Hindlimb muscle (tissue), 1 donor: ENCODE results near the gene HELB. TPM values are rescaled to one million over a fixed set of nuclear protein-coding genes. Genes with fewer than 3 reads are reported as not detected.

Source experiments
- DNase-seq: peaks from one replicate; pipeline ENCODE4 v3.0.0-alpha.2; 2013
- polyA plus RNA-seq: library from polyadenylated mRNA; unstranded; fragments of 120-200 nt; gene quantifications from one replicate; pipeline ENCODE4 v1.2.1, GENCODE V29; 2013; ENCODE audit not compliant: insufficient read length

Gene HELB
- polyA plus RNA-seq, 1 donor = 3.0 TPM

DNA sequence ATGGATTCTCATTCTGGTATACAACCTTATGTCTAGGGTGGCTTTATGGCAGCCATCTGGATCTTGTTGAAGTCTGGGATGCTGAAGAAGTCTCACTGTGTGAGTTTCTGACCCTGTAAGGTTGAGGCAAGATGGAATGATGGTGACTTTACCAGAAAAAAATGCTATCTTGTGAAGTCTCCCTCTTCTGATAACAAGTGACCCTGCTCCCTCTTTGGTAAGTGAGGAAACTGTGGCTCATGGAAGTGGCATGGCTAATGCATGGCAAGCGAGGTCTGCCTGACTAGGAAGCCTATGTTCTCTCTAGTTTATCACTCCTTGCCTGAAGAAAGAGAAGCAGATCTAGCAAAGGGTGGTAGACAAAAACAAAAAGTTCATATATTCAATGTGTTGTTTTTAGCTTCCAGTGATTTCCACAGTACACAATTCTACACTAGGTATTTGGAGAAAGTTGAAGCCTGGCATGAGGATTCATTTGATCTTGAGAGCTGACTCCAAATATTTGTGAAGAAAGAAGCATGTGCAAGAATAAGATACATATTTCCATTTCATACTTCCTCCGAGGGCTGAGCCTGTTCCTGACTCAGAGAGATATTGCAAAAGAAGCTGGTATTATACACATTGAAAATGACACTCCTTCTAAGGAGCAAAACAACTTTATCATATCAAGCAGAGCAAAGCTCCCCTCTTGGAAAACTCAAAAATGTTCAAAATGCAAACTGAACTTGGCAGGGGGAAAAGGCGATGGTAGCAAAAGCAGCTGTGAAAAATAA lies 63.6 kb downstream of the HELB start:
- no peak for DNase-seq

DNA sequence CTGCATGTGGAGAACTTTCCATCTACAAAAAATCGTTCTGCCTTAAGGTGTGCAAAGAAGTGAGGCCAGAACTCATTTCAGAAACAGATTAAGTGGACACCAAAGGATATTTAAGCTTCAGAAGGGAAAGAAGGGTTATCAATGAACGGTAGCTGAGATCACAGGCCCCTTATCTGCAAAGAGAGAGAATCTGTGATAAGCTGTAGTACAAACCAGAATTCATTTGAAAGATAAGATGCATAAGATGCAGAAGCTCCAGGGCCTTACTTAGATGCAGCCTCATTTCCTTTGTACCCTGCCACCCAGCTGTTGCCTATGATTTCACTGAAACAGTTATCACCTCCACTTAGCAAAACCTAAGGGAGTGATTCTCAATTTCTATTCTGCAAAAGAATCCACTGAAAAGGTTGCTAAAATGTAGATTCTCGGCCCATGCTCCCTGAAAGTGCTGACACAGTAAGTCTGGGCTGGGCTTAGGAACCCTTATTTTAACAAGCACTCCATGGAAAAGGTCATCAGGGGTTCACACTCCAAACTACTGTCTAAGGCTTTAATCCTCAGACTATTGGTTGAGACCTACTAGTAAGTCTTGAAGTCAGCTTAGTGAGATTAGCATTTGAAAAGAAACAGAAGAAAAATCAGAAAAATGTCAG lies 64.8 kb downstream of the HELB start:
- DNase-seq = no peak

DNA sequence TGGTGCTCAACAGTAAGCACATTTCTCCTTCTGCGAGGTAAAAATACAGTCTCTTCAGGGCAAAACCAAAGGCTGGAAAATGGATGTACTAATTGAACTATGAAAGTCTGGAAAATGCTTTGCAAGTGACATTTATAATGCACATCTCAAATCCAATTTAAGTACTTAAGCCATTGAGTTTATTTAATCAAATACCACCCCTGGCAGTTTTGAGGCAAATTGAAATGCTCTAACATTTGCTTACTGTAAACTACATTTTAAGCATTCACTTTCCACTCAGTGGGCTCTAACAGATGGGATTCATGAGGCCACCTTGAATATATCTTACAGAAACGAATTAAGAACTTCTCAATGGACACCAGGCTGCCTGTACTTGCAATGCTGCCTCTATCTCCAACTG lies 69.7 kb downstream of the HELB start:
- no peak for DNase-seq

DNA sequence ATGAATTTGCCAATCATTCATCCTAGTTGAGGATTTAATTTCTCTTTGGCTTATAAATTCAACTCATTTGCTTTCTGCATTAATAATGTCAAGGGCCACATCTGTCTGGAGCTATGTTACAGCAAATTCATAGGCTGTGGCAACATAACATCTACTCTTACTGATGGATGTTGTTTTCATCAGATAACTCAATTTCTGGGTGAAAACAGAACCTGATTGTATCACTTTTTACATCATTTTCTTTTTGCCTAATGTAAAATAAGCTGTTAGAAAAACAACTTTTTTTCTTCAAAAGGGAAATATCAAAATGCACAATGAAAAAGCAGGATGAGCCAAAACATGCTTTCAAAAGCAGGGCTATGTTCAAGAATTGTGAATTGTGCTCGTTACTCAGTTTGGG lies 73.3 kb downstream of the HELB start:
- no peak for DNase-seq

DNA sequence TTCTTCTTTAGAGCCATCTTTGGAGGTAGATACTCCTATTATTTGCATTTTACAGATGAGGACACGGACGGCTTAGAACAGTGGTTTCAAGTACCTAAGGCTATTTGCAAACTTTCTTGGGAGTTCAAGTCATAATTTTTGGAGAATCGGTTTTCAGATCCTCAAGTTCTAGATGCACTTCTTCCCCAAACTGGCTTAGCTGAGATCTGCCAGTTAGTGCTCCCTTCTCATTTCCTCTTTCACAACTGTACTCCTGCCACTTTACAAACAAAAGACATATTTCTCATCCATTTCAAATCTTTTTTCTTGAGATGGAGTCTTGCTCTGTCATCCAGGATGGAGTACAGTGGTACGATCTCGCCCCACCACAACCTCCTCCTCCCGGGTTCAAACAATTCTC lies 77.3 kb downstream of the HELB start:
- DNase-seq = no peak

DNA sequence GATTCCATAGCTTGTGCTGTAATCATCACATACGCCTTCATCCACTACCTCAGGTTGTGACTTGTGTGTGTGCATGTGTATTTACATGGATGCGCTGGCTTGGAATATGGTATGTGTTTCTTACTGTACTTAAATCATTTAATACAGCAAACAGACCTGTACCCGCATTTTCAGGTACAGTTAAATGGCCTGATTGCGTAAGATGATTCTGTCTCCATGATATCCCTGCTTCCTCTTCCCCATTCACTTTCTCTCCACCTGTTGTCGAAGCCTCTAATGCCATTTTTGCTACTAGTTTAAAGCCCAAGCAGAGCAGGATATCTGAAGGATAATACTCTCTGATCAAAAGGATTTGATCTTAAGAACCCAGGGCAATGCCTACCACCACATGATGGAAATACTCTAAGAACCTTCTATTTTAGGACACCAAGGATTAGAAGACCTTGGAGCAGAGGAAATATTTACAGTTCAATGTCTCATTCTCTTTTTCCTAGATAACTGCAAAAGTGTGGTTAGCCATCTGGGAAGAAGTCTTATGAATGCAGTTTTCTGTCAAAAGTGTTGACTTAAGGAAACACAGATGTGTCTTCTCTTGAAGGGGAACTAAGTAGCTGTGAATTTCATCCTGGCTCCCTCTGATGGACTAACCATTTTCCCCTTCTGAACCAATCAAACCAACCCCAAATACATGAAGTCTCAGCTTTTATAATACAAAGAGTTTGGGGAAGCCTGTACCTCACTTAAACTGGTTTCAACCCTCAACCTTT lies 78.7 kb downstream of the HELB start:
- DNase-seq = no peak

DNA sequence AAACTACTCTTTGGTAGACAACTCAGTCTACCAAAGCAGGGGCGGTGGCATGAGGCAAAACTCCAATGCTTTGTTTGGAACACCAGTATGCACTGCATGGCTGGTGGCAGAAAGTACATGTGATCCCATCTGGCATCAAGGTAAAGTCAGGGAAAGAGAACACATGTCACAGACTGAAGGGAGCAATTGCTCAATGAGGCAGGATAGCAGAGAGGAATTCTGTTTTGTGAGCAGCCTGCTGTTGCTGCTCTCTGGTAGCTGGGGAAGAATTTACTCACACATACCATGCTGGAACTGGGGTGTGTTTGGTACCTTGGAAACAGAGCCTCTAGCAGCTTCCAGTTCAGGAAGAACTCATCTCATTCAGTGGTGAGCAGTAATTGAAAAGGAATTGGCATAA lies 84.8 kb downstream of the HELB start:
- no peak for DNase-seq

Other genes with a start within 250 kb of the HELB start
- gene LLPH, start 171.7 kb upstream of the HELB start, polyA plus RNA-seq = 23.9 TPM
- gene TMBIM4, start 132.5 kb upstream of the HELB start, polyA plus RNA-seq = 86.4 TPM
- 5.9 TPM for gene IRAK3, start 113.3 kb upstream of the HELB start, polyA plus RNA-seq